ENCODE results near the gene SEMA5B. TPM values are rescaled to one million over a fixed set of nuclear protein-coding genes. Genes with fewer than 3 reads are reported as not detected.

SEMA5B gene
- total and polyA plus RNA-seq, 2 donors (not counting 3 experiments of a cell fraction or from before 2014, with no cell fraction given), result 0.07 TPM; not detected in 1

GRCh38 chr3:122880173-122880572 lies 147.4 kb downstream of the SEMA5B start:
- no TSS peak for BruUV-seq (replicated peaks)
- FAIRE-seq, result no peak
- Histone ChIP-seq H3K27ac (ENCODE audit: insufficient read depth, low read depth, low read length) (no peak overlapping the region), H3K9me3 (replicated peaks; ENCODE audit: control insufficient read depth, insufficient read depth, low read length) (no peaks in the 10 kb centered on the region), H3K4me2 (ENCODE audit: insufficient read depth, low read length) (no peak overlapping the region), H3K9me1 (replicated peaks; ENCODE audit: control insufficient read depth, extremely low read depth, insufficient read depth, low read length) (peaks cover 3% of the 10 kb centered on the region), H3K79me2 (ENCODE audit: control insufficient read depth, insufficient read depth, low read length) (no peaks in the 10 kb centered on the region), H3K36me3 (ENCODE audit: control insufficient read depth in 2 of 2, extremely low read depth in 1 of 2, insufficient read depth in 2 of 2, low read length in 2 of 2) (no peaks in the 10 kb centered on the region), H3K27me3 (ENCODE audit: control insufficient read depth in 2 of 2, insufficient read depth in 2 of 2, low read length in 2 of 2) (no peaks in the 10 kb centered on the region), H3K4me1 (ENCODE audit: control insufficient read depth, extremely low read depth, insufficient read depth, low read length) (peaks cover 6% of the 10 kb centered on the region), H4K20me1 (replicated peaks; ENCODE audit: control insufficient read depth, extremely low read depth, insufficient read depth, low read length) (no peaks in the 10 kb centered on the region), H3K4me3 (replicated peaks in 1 of 3; ENCODE audit: insufficient read depth in 1 of 3, low read depth in 1 of 3, low read length in 3 of 3) (no peak overlapping the region), H2AFZ (ENCODE audit: low read depth, low read length) (no peak overlapping the region), H3K9ac (replicated peaks; ENCODE audit: extremely low read depth, insufficient read depth, low read length) (no peak overlapping the region)
- dilution Hi-C loops (cut with MboI; ENCODE audit: extremely low pct_ligation_motif_present, low sequenced_read_pairs) (no loop called here), intact Hi-C loops (cut with micrococcal nuclease) (no loop called here)
- TF ChIP-seq MAX (IDR thresholded peaks at IDR 0.05; ENCODE audit: insufficient read depth, insufficient read length), result no peak
- no peak for TF ChIP-seq JUN (IDR thresholded peaks at IDR 0.05; ENCODE audit: borderline replicate concordance, insufficient read depth, insufficient read length, low read depth)
- no peak for TF ChIP-seq POLR2AphosphoS5 (IDR thresholded peaks at IDR 0.05; ENCODE audit: insufficient read depth, low read depth, low read length)
- TF ChIP-seq POLR2A (IDR thresholded peaks at IDR 0.05; ENCODE audit: low read depth, low read length), result no peak
- TF ChIP-seq MYC (IDR thresholded peaks at IDR 0.05; ENCODE audit: low read depth, low read length), result no peak
- TF ChIP-seq EZH2 (IDR thresholded peaks at IDR 0.05; ENCODE audit: borderline replicate concordance, low read depth, low read length, severe bottlenecking), result no peak
- TF ChIP-seq GATA2 (IDR thresholded peaks at IDR 0.05; ENCODE audit: insufficient read depth, insufficient read length, low read depth, low read length), result no peak
- TF ChIP-seq, protein P1, sequence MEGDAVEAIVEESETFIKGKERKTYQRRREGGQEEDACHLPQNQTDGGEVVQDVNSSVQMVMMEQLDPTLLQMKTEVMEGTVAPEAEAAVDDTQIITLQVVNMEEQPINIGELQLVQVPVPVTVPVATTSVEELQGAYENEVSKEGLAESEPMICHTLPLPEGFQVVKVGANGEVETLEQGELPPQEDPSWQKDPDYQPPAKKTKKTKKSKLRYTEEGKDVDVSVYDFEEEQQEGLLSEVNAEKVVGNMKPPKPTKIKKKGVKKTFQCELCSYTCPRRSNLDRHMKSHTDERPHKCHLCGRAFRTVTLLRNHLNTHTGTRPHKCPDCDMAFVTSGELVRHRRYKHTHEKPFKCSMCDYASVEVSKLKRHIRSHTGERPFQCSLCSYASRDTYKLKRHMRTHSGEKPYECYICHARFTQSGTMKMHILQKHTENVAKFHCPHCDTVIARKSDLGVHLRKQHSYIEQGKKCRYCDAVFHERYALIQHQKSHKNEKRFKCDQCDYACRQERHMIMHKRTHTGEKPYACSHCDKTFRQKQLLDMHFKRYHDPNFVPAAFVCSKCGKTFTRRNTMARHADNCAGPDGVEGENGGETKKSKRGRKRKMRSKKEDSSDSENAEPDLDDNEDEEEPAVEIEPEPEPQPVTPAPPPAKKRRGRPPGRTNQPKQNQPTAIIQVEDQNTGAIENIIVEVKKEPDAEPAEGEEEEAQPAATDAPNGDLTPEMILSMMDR (IDR thresholded peaks at IDR 0.05; ENCODE audit: extremely low read depth in 1 of 2, insufficient read depth in 1 of 2, low read depth in 1 of 2, low read length in 2 of 2), result no peak
- TF ChIP-seq FOS (IDR thresholded peaks at IDR 0.05; ENCODE audit: borderline replicate concordance, insufficient read depth, low read length), result no peak
- no peak for DNase-seq (ENCODE audit: low read depth, low spot score)
- CTCF ChIA-PET, result interaction anchor here (1.0 kb wide), 1 partner anchor 22 kb away, joined by 4 read pairs; no protein-coding TSS in a partner anchor
- POLR2A ChIA-PET, result interaction anchor here (0.5 kb wide), 1 partner anchor 38 kb away, joined by 4 read pairs; no protein-coding TSS in a partner anchor

All from endothelial cell of umbilical vein (primary cell).